H1 (cell line): Measurements from ENCODE around the gene BARX1. TPM values are rescaled to one million over a fixed set of nuclear protein-coding genes. Genes with fewer than 3 reads are reported as not detected.

Experiments used
- RNF2 ChIP-seq: fragments of 200-900, 300-1000 bp; sonication (generic); IDR thresholded peaks from 2 replicates; pipeline ENCODE4 v1.7.1; 2016; ENCODE audit warnings: borderline replicate concordance, low read depth, mild to moderate bottlenecking, antibody characterized with exemption, low read length; ENCODE audit not compliant: poor library complexity, severe bottlenecking; ENCODE audit errors: missing control alignments
- TCF12 ChIP-seq: IDR thresholded peaks from 2 replicates; pipeline ENCODE4 v1.6.1; 2011; ENCODE audit warnings: low read depth, mild to moderate bottlenecking, low read length
- polyA plus RNA-seq, 7 experiments: library from polyadenylated mRNA; depleted of rRNA in 3 of 7; stranded (reverse) in 5 of 7; unstranded in 2 of 7; fragments of >200 nt in 5 of 7; fragments of 200-250 nt in 2 of 7; gene quantifications; 1 replicate in 5 of 7; 2 replicates in 1 of 7; 4 replicates in 1 of 7; pipeline versions ENCODE4 v1.2.1 to v1.2.3, GENCODE V29; 2011 to 2013; ENCODE audit warnings: missing spikeins in 2 of 7, mixed read lengths in 2 of 7
- total RNA-seq: library from RNA; stranded (reverse); fragmentation: NEBNext Ultra II Directional; extraction: Animal tissue kit (Norgen Biotek cat#: 25700); gene quantifications from 2 replicates; pipeline ENCODE4 v1.2.1, GENCODE V29; 2021
- TF ChIP-seq, protein P1 (sequence below): fragments of 300-600 bp; sonication (generic); IDR thresholded peaks from 2 replicates; pipeline ENCODE4 v1.7.1; 2012; ENCODE audit warnings: low read length, moderate library complexity, mild to moderate bottlenecking, inconsistent platforms; ENCODE audit not compliant: insufficient replicate concordance

The BARX1 gene
- total and polyA plus RNA-seq, 2 of the 8 experiments (the other 6 are each of a cell fraction or from before 2014, with no cell fraction given) = 0.79 to 2.6 TPM

DNA sequence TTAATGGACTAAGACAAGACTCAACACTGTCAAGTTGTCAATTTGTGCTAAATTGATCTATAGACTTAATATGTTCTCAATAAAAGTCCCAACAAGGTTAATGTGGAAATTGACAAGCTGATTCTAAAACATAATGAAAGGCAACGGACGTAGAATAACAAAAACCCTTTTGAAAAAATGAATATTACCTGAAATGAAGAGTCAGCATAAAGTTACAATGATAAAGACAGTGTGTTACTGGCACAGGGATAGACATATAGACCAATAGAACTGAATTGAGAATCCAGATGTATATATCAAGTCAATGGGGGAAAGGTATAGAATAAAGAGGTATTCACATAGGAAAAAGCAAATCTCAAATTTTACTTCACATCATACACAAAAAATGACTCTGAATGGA, 37.7 kb upstream of the BARX1 start (continued):
- TF ChIP-seq, protein P1, sequence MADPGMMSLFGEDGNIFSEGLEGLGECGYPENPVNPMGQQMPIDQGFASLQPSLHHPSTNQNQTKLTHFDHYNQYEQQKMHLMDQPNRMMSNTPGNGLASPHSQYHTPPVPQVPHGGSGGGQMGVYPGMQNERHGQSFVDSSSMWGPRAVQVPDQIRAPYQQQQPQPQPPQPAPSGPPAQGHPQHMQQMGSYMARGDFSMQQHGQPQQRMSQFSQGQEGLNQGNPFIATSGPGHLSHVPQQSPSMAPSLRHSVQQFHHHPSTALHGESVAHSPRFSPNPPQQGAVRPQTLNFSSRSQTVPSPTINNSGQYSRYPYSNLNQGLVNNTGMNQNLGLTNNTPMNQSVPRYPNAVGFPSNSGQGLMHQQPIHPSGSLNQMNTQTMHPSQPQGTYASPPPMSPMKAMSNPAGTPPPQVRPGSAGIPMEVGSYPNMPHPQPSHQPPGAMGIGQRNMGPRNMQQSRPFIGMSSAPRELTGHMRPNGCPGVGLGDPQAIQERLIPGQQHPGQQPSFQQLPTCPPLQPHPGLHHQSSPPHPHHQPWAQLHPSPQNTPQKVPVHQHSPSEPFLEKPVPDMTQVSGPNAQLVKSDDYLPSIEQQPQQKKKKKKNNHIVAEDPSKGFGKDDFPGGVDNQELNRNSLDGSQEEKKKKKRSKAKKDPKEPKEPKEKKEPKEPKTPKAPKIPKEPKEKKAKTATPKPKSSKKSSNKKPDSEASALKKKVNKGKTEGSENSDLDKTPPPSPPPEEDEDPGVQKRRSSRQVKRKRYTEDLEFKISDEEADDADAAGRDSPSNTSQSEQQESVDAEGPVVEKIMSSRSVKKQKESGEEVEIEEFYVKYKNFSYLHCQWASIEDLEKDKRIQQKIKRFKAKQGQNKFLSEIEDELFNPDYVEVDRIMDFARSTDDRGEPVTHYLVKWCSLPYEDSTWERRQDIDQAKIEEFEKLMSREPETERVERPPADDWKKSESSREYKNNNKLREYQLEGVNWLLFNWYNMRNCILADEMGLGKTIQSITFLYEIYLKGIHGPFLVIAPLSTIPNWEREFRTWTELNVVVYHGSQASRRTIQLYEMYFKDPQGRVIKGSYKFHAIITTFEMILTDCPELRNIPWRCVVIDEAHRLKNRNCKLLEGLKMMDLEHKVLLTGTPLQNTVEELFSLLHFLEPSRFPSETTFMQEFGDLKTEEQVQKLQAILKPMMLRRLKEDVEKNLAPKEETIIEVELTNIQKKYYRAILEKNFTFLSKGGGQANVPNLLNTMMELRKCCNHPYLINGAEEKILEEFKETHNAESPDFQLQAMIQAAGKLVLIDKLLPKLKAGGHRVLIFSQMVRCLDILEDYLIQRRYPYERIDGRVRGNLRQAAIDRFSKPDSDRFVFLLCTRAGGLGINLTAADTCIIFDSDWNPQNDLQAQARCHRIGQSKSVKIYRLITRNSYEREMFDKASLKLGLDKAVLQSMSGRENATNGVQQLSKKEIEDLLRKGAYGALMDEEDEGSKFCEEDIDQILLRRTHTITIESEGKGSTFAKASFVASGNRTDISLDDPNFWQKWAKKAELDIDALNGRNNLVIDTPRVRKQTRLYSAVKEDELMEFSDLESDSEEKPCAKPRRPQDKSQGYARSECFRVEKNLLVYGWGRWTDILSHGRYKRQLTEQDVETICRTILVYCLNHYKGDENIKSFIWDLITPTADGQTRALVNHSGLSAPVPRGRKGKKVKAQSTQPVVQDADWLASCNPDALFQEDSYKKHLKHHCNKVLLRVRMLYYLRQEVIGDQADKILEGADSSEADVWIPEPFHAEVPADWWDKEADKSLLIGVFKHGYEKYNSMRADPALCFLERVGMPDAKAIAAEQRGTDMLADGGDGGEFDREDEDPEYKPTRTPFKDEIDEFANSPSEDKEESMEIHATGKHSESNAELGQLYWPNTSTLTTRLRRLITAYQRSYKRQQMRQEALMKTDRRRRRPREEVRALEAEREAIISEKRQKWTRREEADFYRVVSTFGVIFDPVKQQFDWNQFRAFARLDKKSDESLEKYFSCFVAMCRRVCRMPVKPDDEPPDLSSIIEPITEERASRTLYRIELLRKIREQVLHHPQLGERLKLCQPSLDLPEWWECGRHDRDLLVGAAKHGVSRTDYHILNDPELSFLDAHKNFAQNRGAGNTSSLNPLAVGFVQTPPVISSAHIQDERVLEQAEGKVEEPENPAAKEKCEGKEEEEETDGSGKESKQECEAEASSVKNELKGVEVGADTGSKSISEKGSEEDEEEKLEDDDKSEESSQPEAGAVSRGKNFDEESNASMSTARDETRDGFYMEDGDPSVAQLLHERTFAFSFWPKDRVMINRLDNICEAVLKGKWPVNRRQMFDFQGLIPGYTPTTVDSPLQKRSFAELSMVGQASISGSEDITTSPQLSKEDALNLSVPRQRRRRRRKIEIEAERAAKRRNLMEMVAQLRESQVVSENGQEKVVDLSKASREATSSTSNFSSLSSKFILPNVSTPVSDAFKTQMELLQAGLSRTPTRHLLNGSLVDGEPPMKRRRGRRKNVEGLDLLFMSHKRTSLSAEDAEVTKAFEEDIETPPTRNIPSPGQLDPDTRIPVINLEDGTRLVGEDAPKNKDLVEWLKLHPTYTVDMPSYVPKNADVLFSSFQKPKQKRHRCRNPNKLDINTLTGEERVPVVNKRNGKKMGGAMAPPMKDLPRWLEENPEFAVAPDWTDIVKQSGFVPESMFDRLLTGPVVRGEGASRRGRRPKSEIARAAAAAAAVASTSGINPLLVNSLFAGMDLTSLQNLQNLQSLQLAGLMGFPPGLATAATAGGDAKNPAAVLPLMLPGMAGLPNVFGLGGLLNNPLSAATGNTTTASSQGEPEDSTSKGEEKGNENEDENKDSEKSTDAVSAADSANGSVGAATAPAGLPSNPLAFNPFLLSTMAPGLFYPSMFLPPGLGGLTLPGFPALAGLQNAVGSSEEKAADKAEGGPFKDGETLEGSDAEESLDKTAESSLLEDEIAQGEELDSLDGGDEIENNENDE = no peak
- TF ChIP-seq RNF2 (no peak), TCF12 (no peak)
- TF ChIP-seq, all 59 proteins: peak for 0
